Measurements from ENCODE around the gene TMEM272. TPM values are rescaled to one million over a fixed set of nuclear protein-coding genes. Genes with fewer than 3 reads are reported as not detected.

Gene TMEM272
- total and polyA plus RNA-seq, 9 of the 15 experiments (the other 6 are each of a cell fraction or from before 2014, with no cell fraction given) = 0.04 to 0.16 (median 0.06) TPM; not detected in 2

GRCh38 chr13:51833980-51834379 lies 11.0 kb downstream of the TMEM272 start:
- TF ChIP-seq HMG20A (CRISPR knock-in tag; conservative IDR thresholded peaks at IDR 0.05) = no peak
- TF ChIP-seq STAT5B (CRISPR knock-in tag; IDR thresholded peaks at IDR 0.05) = no peak
- no peak for TF ChIP-seq CREBBP (IDR thresholded peaks at IDR 0.05; ENCODE audit: low read depth, low read length)
- no peak for TF ChIP-seq SIN3B (IDR thresholded peaks at IDR 0.05; ENCODE audit: low read depth)
- Histone ChIP-seq H3K79me2 (ENCODE audit: control insufficient read depth, insufficient read depth, low read length) (no peaks in the 10 kb centered on the region), H3K9me3 (replicated peaks; ENCODE audit: control insufficient read depth, insufficient read depth, low read depth, low read length) (no peaks in the 10 kb centered on the region), H3K4me2 (ENCODE audit: insufficient read depth, low read length) (no peak overlapping the region), H3K27me3 (ENCODE audit: control insufficient read depth in 2 of 2, insufficient read depth in 2 of 2, low read length in 2 of 2) (peaks cover 2 to 16% of the 10 kb centered on the region in 2 experiments; a peak in 2 of 5 replicates), H3K4me3 (no peak overlapping the region), H3K4me1 (replicated peaks in 1 of 2; ENCODE audit: control insufficient read depth in 2 of 2, insufficient read depth in 2 of 2, low read length in 2 of 2) (no peaks in the 10 kb centered on the region; a peak in 1 of 5 replicates), H3K36me3 (ENCODE audit: control insufficient read depth, insufficient read depth, low read length) (no peaks in the 10 kb centered on the region), H3K9ac (ENCODE audit: insufficient read depth in 1 of 2, low read depth in 2 of 2, low read length in 2 of 2) (no peak overlapping the region), H2AFZ (ENCODE audit: low read depth, low read length) (no peak overlapping the region), H4K20me1 (replicated peaks; ENCODE audit: control insufficient read depth, insufficient read depth, low read length) (no peaks in the 10 kb centered on the region), H3K9me1 (ENCODE audit: control insufficient read depth, insufficient read depth, low read length) (no peaks in the 10 kb centered on the region), H3K27ac (ENCODE audit: extremely low read depth, low read depth, low read length) (no peak overlapping the region)
- in situ Hi-C loops (cut with MboI) = no loop called here
- POLR2A ChIA-PET = no interaction called here
- CTCF ChIA-PET (ENCODE audit: low intra/inter-chr PET ratio) = no interaction called here
- WGBS (ENCODE audit: insufficient coverage, low coverage, missing lambda C conversion rate) = 10% methylated on average over 7 of the region's 10 CpGs
- FAIRE-seq (no peak), DNase-seq (ENCODE audit: extremely low read depth in 1 of 4, low spot score in 3 of 4) (no peak), ATAC-seq (no peak)
- intact Hi-C loops (cut with micrococcal nuclease) = no loop called here
- no TSS peak for BruUV-seq (replicated peaks)

DNA sequence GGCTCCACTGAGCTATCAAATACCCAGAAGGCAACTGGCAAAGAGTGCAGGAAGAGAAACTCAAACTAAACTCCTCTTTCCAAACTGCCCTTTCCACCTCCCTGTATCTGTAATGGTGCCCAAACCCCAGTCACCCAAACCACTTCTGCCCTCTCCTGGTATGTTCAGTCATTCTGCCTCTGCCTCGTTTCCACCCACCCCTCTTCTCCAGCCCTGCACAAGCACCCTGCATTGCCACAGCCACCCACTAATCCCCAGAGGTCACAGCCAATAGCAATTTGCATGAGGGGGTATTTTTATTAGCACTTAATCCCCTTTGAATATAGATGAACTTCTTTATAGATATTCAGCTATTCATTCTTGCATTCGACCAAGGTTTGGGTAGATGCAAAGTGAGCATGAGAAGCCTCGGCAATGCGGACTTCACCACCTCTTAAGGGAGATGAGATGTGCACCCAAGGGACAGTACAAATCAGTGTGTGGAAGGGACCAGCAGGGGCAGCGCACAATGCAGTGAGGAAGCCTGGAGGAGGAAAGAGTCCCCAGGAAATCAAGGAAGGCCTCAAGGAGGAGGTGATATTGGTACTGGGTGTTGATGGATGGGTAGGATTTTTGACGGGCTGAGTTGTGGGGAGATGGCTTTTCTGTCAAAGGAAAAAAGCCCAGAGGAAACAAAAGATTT lies 12.4 kb downstream of the TMEM272 start:
- DNase-seq (ENCODE audit: extremely low read depth in 1 of 4, low spot score in 3 of 4) (peak in 1 of 4 experiments; percentile 28), ATAC-seq (peak; percentile 70), FAIRE-seq (no peak)
- in situ Hi-C loops (cut with MboI) = no loop called here
- H3K4me3 ChIP-seq = no peak overlapping the region
- ChIA-PET POLR2A (no interaction called here), CTCF (ENCODE audit: low intra/inter-chr PET ratio) (no interaction called here)
- no peak overlapping the region for H3K9ac ChIP-seq (ENCODE audit: insufficient read depth in 1 of 2, low read depth in 2 of 2, low read length in 2 of 2)
- H3K4me1 ChIP-seq (replicated peaks in 1 of 2; ENCODE audit: control insufficient read depth in 2 of 2, insufficient read depth in 2 of 2, low read length in 2 of 2) = no peaks in the 10 kb centered on the region; a peak in 1 of 5 replicates
- WGBS (ENCODE audit: insufficient coverage, low coverage, missing lambda C conversion rate) = 20% methylated on average over 6 of the region's 6 CpGs
- no TSS peak for BruUV-seq (replicated peaks)
- H3K9me3 ChIP-seq (replicated peaks; ENCODE audit: control insufficient read depth, insufficient read depth, low read depth, low read length) = no peaks in the 10 kb centered on the region
- H3K4me2 ChIP-seq (ENCODE audit: insufficient read depth, low read length) = no peak overlapping the region
- intact Hi-C loops (cut with micrococcal nuclease) = no loop called here
- no peak overlapping the region for H2AFZ ChIP-seq (ENCODE audit: low read depth, low read length)
- no peaks in the 10 kb centered on the region for H3K36me3 ChIP-seq (ENCODE audit: control insufficient read depth, insufficient read depth, low read length)
- no peaks in the 10 kb centered on the region for H3K79me2 ChIP-seq (ENCODE audit: control insufficient read depth, insufficient read depth, low read length)
- no peaks in the 10 kb centered on the region for H3K9me1 ChIP-seq (ENCODE audit: control insufficient read depth, insufficient read depth, low read length)
- H3K27me3 ChIP-seq (ENCODE audit: control insufficient read depth in 2 of 2, insufficient read depth in 2 of 2, low read length in 2 of 2) = peaks cover 2 to 25% of the 10 kb centered on the region in 2 experiments; a peak in 3 of 5 replicates
- no peaks in the 10 kb centered on the region for H4K20me1 ChIP-seq (replicated peaks; ENCODE audit: control insufficient read depth, insufficient read depth, low read length)
- H3K27ac ChIP-seq (ENCODE audit: extremely low read depth, low read depth, low read length) = no peak overlapping the region
- TF ChIP-seq RBM25 (IDR thresholded peaks at IDR 0.05; ENCODE audit: low read depth, low read length, severe bottlenecking) (peak; percentile 45), MYBL2 (IDR thresholded peaks at IDR 0.05; ENCODE audit: low read depth) (no peak), MYBL2 (CRISPR knock-in tag; IDR thresholded peaks at IDR 0.05; ENCODE audit: borderline replicate concordance) (no peak), SRSF9 (IDR thresholded peaks at IDR 0.05; ENCODE audit: borderline replicate concordance, low read depth, low read length) (no peak), RBFOX2 (IDR thresholded peaks at IDR 0.05; ENCODE audit: low read depth, low read length) (no peak), ZNF24 (IDR thresholded peaks at IDR 0.05) (no peak), ZNF561 (CRISPR knock-in tag; conservative IDR thresholded peaks at IDR 0.05) (no peak)
- TF ChIP-seq, protein P1, sequence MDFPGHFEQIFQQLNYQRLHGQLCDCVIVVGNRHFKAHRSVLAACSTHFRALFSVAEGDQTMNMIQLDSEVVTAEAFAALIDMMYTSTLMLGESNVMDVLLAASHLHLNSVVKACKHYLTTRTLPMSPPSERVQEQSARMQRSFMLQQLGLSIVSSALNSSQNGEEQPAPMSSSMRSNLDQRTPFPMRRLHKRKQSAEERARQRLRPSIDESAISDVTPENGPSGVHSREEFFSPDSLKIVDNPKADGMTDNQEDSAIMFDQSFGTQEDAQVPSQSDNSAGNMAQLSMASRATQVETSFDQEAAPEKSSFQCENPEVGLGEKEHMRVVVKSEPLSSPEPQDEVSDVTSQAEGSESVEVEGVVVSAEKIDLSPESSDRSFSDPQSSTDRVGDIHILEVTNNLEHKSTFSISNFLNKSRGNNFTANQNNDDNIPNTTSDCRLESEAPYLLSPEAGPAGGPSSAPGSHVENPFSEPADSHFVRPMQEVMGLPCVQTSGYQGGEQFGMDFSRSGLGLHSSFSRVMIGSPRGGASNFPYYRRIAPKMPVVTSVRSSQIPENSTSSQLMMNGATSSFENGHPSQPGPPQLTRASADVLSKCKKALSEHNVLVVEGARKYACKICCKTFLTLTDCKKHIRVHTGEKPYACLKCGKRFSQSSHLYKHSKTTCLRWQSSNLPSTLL (IDR thresholded peaks at IDR 0.05) = no peak
- TF ChIP-seq, protein P2, sequence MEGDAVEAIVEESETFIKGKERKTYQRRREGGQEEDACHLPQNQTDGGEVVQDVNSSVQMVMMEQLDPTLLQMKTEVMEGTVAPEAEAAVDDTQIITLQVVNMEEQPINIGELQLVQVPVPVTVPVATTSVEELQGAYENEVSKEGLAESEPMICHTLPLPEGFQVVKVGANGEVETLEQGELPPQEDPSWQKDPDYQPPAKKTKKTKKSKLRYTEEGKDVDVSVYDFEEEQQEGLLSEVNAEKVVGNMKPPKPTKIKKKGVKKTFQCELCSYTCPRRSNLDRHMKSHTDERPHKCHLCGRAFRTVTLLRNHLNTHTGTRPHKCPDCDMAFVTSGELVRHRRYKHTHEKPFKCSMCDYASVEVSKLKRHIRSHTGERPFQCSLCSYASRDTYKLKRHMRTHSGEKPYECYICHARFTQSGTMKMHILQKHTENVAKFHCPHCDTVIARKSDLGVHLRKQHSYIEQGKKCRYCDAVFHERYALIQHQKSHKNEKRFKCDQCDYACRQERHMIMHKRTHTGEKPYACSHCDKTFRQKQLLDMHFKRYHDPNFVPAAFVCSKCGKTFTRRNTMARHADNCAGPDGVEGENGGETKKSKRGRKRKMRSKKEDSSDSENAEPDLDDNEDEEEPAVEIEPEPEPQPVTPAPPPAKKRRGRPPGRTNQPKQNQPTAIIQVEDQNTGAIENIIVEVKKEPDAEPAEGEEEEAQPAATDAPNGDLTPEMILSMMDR (IDR thresholded peaks at IDR 0.05 in 2 of 3, conservative IDR thresholded peaks at IDR 0.05 in 1 of 3; ENCODE audit: insufficient read depth in 2 of 3, low read depth in 1 of 3, low read length in 3 of 3) = peak; percentile 36 to 42 (median 38); a peak in 4 of 6 replicates
